Measurements from ENCODE around the gene TP53BP2.
A peak's percentile ranks its signal among the peaks of the same experiment; 100 is the strongest.
"Not testable (repeated sequence)": the region's sequence is repeated elsewhere in the genome, so short reads cannot be mapped to it uniquely, and the experiment has no call there.

Gene TP53BP2

GRCh38 chr1:223853748-223854147 lies 8.0 kb upstream of the TP53BP2 start:
- no peak for DNase-seq

DNA sequence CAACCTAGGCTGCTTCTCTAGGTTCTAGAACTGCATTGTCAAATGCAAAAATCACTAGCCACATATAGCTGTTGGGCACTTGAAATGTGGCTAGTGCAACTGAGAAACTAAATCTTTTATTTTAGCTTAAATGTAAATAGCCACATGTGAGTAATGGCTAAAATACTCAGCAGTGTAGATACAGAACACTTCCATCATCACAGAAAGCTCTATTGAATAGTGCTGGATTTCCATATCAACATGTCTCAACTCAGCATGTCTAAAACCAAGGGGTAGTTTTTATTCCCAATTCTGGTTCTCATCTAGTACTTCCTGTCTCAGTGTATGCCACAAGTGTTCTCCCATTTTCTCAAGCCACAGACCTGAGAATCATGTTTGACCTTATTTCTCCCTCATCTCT lies 7.5 kb upstream of the TP53BP2 start:
- no peak for DNase-seq

DNA sequence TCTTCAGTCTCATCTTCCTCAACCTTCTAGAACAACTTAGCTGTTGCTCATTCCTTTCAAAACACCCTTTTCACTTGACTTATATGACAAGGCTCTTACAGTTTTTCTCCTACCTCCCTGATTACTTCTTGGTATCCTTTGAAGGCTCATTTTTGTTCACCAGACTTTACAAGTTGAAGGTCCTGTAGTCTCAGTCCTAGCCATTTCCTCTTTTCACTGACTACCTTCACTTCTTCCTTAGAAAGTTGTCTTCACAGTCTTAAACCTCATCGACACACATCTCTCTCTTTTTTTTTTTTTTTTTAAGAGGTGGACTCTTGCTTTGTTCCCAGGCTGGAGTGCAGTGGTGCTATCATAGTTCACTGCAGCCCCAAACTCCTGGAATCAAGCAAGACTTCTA lies 6.6 kb upstream of the TP53BP2 start:
- no peak for DNase-seq

DNA sequence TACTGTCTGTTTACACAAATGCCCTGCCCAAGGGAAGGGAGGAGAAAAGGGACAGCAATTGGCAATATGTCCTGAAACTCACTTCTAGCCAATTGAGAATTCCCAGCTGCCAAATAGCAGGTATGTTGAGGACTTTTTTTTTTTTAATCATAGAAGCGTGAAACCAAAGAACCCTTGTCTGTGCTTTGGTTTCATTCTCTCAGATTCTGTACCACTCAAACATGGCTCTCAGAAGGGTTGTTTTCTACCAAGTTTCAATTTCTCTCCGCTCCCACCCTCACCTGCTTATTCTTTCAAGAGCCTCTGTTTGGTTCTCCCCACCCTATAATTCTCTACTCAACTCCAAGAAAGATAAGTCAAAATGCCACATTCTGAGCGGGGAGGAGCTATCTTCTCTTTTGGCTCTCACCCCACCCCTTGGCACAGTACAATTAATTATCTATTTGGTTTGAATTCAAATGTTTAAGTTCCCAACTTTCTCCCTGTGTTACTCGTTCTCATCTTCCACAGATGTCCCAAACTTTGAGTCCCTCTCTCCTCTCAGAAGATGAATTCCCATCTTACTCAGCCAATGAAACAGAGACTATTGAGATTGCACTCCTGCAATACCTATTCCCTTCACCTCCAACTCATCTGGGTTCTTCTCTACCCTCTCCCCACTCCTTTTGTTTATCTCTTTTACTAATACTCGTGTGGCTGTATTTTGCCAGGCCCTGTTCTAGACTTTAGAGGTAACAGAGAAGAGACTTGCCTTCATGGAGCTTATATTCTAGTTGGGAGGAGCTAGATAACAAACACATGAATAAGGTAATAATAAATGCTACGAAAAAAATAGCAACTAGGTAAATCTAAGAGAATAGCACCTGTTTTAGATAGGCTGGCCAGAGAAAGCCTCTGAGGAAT lies 3.9 kb upstream of the TP53BP2 start:
- DNase-seq: no peak

DNA sequence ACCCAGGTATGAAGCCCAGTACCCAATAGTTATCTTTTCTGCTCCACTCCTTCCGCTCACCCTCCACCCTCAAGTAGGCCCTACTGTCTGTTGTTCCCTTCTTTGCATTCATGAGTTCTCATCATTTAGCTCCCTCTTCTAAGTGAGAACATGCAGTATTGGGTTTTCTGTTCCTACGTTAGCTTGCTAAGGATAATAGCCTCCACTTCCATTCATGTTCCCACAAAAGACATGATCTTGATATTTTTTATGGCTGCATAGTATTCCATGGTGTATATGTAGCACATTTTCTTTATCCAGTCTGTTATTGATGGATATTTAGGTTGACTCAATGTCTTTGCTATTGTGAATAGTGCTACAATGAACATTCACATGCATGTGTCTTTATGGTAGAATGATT lies 2.8 kb upstream of the TP53BP2 start:
- no peak for DNase-seq

DNA sequence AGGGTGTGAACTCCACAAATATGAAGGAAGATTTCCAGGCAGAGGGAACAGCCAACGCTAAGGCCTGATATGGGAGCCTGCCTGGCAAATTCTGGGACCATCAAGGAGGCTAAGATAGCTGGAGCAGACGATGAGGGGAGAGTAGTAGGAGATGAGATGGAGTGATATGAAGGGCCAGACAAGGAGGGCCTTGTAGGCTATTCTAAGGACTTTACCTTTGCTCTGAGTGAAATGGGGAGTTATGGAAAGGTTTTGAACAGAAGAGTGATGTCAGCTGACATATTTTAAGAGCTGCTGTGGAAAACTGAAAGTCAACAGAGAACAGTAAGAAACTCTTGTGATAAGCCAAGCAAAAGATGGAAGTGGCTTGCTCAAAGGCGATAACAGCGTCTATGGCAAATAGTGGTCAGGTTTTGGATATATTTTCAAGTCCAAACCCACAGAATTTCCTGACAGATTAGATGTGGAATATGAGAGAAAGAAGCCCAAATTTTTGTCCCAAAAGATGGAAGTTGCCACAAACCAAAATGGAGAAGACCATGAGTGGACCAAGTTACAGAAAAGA lies 2.1 kb upstream of the TP53BP2 start:
- no peak for DNase-seq

- DNase-seq: peak; percentile 60 to 61
Measured at GRCh38 chr1:223845037-223845809, 524 bp downstream of the TP53BP2 start.

DNA sequence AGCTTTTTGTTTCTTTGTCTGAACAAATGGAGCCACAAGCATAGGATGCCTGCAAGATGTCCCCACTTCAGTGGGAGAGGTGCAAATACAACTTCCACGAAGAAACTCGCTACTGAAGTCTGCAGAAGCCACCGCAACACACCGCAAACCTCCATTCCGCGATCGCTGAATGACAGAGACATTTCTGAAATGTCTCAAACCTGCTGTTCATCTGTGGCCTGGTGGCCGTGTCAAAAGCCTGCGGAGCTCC lies 1.0 kb downstream of the TP53BP2 start:
- no peak for DNase-seq

GRCh38 chr1:223843934-223844786 lies 1.6 kb downstream of the TP53BP2 start:
- DNase-seq: no peak

DNA sequence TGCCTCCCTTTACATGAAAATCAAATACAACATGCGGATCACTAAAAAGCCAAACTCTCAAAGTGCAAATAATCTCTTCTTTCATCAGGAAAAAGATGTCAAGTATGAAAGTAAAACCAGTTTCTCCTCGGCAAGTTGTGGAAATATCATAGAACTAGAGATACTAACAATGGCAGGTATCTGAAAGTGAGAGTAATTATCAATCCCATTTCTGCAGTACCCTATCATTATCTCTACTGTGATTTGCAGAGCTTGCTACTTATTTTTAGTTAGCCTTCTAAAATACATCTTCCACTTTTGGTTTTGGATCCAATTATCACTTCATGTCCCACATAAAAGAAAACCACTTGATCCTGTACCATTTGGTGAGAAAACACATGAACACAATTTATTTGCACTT lies 3.0 kb downstream of the TP53BP2 start:
- no peak for DNase-seq

DNA sequence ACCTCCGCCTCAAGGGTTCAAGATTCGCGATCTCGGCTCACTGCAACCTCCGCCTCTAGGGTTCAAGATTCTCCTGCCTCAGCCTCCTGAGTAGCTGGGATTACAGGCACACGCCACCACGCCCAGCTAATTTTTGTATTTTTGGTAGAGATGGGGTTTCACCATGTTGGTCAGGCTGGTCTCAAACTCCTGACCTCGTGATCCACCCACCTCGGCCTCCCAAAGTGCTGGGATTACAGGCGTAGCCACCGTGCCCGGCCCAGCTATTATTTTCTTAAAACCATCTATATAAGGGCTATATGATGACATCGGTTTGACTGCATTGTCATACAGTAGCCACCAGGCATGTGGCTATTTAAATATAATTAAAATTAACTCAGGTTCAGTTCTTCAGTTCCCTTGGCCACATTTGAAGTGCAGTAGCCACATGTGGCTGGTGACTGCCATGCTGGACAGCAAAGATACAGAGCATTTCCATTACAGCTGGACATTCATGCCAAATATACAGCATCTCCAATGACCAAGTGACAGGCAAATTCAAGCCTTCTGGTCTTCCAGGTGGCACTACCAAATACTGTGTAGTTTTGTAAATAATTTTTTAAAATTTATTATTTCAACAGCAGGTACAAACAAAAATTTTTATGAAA lies 3.6 kb downstream of the TP53BP2 start:
- not testable (repeated sequence) for DNase-seq

DNA sequence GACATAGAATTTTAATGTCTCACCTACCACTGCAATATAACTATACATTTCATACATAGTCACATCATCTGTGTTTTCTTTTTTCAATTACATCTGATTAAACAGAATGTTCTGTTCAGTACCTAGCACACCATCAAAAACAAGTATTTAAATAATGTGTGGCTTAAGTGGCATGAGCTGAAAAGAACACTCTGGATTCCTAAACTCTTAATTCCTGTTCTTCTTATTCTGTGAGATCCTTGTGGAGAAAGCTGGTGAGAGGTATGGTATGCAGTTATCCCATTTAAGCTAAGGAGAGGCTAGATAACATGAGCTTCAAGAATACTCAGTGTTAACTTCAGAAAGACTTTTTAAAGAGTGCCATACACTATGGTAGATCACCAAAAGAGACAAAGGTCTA lies 5.5 kb downstream of the TP53BP2 start:
- DNase-seq: no peak

GRCh38 chr1:223838125-223838854 lies 7.5 kb downstream of the TP53BP2 start:
- DNase-seq: no peak

DNA sequence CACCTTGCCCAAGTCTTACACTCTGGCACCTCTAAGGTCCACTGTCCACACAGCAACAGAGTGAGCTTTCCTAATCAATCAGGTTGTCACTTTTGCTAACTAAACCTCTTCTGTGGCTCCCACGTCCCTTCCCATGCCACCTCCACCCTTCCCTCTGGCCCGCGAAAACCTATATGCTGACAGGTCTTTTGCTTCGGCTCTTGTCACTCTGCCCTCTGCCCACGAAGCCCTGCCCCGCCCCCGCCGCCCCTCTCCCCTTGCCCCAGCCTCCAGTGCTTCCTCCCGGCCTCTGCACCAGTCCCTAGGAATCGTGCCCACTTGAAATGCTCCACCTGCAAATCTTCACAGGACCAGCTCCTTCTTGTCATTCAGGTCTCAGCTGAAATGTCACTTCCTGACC lies 8.1 kb downstream of the TP53BP2 start:
- no peak for DNase-seq

DNA sequence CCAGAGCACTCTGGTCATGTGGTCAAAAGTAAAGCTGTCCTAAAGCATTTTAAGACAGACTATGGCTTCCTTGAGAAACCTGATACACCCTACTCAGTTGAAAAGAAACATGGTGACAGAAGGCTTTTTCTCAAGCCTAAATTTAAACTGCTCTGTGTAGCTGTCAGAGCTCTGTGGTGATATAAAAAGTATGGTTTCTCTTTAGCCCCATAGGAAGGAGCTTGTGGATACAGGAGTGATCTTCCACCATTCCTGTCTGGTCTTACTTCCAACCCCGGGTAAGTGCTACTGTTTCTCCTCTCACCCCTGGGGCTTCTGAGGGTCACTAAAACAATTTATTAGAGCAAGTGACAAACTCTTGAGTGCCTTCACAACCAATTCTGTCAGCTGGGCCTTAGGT lies 8.5 kb downstream of the TP53BP2 start:
- DNase-seq: no peak

GRCh38 chr1:223836586-223836985 lies 9.2 kb downstream of the TP53BP2 start:
- no peak for DNase-seq

DNA sequence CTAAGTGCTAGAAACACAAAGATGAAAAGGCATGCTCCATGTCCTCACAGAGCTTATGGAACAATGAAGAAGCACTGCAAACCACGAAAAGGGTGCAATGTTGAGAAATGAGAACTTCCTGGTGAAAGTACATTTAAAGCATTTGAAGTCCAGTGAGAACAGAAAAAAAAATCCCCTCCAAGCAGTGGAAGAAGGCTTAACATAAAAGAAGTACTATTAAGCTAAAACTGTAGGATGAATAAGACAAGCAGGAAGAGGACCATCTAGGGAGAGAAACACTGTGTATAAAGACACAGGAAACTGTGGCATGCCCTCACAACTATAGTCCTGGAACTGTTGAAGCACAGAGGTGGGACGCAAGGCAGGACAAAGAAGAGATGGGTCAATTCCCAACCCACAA lies 10.0 kb downstream of the TP53BP2 start:
- no peak for DNase-seq

GRCh38 chr1:223834660-223835263 lies 11.0 kb downstream of the TP53BP2 start:
- DNase-seq: no peak

DNA sequence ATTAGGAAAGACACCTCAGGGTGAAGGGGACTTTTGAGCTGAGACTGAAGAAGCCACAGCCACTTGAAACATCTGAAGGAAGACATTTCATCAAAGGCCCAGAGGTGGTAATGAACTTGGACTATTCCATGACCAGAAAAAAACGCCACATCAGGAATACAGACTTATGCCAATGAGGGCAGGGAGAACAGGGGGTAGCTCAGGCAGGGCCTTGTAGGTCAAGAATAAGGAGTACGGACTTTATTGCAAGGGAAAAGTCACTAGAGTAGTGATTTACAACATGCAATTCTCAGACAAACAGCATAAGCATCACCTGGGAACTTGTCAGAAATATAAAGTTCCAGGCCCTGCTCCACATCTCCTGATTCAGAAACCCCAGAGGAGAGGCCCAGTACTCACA lies 11.8 kb downstream of the TP53BP2 start:
- no peak for DNase-seq

DNA sequence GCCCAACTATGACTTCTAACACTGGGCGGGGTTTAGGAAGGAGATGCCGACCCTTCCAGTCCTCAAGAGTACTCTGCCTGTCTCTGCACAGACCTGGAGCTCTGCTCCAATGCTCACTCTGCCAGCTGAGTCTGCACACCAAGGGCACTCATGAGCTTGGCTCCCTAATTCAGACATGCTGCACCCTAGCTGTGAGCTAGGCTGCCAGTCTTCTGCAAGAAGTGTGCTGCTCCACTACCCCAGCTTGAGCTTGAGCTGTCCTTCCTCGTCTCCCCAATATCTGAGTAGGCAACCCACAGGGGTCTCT lies 13.2 kb downstream of the TP53BP2 start:
- DNase-seq: no peak

DNA sequence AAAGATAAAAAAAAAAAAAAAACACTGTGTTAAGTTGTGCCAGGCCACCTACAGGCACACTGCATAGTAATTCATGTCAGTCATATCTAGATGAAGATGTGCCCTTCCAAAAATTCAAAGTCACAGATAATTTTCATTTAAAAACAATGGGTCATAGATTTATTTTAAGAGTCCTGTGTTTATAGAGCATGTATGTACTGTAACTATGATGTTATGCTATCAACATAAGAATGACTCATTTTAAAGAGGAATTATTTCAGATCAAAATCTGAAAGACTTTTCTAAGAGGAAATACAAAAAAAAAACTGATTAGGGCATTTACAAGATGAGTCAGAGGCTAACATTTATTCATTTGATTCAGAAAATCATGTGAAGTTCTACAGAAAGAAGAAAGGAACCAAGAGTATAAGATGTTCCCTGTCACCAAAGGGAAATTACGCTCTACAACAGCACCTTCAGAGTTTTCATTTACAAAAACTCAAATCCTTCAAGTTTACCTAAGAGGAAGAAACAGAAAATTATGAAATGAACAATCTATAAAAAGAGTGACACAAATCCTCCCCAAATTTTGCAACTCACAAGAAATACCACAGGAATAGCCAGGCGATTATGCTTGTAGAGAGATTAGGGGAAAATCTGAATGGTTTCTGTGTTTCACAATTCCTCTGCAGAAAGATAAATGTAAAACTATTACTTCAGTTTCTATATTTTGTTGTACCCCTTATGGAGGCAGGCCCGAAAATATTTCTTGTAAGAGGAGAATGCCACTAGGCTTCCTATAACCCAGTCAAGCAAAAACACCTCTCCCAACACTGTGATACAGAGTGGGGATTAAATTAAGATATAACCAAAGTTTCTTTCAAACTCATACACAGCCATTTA lies 13.8 kb downstream of the TP53BP2 start:
- DNase-seq: no peak
